Activated CD4-positive, alpha-beta T cell treated with anti-CD3 and anti-CD28 coated beads, Interleukin-2, Interleukin-6, amounts not matched to agents 100 ng/mL and 50 ng/mL, durations not matched to agents 16 hours and 8 hours (primary cell): Measurements from ENCODE around the gene MZB1.
"Not testable (repeated sequence)": the region's sequence is repeated elsewhere in the genome, so short reads cannot be mapped to it uniquely, and the experiment has no call there.

Source experiments
- DNase-seq: peaks from one replicate; pipeline ENCODE4 v3.0.0-alpha.2; 2020

The MZB1 gene

DNA sequence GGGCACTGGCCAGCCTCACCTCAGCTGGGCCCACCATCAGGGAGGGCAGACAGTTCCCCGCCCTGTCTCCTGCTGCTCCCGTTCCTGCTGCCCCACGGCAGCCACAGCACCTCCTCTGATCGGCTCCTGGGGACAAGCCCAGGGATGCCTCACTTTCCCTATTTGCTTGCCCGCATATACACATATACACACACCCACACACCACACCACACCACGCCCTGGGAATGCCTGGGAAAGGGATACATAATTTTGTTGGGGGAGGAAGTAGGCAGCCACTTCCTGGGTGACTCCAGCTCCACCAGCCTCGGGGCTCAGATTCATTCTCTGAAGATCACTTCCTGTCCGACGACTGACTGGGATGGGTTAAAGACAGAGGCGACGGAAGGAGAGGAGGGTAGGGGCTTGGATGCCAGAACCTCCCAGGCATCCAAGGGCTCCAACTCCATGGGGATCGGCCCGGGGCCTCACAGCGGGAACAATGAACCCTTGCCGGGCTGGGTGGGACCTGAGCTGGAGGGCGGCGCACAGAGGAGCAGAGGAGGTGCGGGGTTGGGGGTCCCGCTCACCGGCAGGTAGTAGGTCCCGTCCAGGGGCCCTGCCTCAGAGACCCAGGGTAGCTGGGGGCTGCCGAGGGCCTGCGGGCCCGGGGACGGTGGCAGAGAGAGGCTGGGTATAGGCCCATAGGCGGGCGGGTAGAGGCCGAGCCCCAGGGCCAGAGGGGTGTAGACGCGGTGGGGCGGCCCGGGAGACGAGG lies 2.0 kb upstream of the MZB1 start:
- DNase-seq, result peak; percentile 73

DNA sequence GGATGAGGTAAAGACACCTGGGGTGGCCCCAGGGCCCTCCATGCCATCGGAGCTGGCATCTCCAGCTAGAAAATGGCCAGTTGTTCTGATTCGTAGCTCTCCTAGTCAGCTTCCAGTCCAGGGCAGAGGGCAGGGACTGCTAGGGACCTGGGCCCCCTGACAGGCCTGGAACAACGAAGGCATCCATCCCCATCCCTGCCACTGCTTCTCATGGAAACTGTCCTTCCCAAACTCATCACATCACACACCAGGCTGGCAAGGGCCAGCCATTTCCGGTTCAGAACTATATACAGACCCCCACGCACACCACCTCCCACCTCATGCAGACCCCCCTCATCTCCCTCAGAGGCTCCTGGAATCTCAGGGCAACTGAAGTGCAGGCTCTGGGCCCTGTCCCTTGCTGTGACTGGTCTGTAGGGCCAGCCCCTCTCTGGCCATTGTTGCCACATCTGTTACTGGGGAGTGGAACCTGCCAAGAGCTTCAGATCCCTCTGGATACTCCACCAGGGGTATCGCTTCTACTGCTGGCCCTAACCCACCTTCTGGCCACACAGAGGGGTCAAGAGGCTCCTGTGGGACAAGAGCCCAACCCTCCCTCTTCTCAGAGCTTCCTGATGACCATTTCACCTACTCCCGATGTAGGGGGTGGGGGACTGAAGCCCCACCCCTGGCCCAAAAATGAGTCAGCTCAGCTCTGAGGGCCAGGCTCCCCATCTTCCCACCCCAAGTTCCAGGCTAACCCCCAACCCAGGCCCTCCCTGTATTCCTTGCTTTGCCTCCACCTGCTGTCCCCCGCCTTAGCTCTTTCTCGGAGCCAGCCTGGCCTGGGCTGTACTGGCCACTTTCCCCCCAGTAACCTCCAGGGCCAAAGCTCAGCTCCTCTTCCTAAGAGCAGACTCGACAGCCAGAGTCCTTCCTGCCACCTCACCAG lies 1.2 kb upstream of the MZB1 start:
- DNase-seq, result no peak

DNA sequence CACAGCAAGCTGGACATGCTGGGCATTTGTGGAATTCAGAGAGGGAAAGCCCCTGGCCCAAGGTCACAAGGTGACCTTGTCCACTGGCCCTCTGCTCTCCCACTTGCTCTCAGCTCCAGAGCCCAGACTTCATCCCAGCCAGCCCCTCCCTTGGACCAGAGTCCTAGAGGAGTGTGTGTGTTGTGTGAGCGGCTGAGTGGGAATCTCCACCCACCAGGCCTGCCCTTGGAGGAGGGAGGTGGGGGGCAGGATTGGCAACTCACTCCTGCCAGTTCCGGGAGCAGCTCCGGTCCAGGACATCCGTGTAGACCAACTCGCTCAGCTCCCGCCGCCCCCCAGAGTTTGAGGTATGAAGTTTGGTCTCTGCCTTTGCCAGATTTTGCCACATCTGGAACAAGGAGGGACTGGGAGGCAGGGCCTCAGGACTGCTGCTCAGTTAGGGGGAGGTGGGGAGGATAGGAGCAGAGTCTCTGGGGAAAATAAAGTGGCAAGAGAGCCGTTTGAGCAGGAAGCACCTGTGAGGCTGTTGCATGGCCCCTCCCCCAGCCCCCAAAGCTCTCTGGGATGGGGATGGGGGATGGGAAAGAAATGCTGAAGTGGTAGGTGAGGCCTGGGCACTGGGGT lies 1.4 kb downstream of the MZB1 start:
- DNase-seq, result no peak

DNA sequence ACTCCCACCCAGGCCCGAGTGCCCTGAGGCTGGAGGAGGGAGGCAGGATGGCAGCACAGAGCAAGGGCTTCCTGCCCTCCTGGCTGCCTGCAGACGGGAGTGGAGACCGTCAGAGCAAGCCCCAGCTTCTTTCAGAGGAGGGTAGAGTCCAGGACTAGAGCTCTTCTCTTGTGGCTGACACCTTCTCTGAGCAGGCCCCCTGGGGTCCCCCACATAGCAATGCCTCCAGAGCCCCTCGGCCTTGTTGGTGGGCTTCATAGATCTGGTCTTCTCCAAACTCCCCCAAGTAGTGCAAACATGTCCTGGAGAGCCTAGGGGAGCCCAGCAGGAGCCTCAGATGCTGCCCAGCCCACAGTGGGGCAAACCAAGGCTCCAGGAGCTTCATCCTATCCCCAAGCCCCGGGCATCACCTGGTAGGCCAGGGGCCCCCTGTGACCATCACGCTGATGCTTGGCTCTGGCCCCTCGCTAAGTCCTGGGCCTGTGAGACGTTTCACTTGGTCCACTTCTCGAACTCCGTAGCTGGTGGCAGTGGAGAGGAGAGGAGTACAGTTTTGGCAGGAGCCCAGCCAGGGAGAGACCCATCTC lies 2.0 kb downstream of the MZB1 start:
- no peak for DNase-seq

DNA sequence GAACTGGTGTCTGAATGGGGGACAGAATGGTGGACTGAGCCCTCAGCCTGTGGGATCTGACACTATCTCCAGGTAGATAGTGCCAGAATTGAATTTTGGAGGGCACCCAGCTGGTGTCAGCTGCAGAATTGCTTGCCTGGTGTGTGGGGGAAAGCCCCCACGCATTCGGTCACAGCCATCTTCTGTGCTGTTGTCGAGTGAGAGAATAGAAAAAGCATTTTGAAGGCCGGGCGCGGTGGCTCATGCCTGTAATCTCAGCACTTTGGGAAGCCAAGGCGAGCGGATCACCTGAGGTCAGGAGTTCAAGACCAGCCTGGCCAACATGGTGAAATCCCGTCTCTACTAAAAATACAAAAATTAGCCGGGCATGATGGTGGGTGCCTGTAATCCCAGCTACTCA lies 2.8 kb downstream of the MZB1 start:
- not testable (repeated sequence) for DNase-seq

DNA sequence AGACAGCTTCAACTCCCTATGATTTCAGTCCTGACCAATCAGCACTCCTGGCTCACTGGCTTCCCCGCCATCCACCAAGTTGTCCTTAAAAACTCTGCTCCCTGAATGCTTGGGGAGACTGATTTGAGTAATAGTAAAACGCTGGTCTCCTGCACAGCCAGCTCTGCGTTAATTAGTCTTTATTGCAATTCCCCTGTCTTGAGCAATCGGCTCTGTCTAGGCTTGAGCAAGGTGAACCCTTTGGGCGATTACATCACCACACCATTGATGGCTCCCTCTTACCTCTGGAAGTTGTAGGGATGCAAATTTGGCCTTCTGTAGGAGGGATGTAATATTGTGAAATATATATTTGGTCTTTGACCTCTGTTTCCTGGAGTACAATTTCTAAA lies 3.7 kb downstream of the MZB1 start:
- no peak for DNase-seq

DNA sequence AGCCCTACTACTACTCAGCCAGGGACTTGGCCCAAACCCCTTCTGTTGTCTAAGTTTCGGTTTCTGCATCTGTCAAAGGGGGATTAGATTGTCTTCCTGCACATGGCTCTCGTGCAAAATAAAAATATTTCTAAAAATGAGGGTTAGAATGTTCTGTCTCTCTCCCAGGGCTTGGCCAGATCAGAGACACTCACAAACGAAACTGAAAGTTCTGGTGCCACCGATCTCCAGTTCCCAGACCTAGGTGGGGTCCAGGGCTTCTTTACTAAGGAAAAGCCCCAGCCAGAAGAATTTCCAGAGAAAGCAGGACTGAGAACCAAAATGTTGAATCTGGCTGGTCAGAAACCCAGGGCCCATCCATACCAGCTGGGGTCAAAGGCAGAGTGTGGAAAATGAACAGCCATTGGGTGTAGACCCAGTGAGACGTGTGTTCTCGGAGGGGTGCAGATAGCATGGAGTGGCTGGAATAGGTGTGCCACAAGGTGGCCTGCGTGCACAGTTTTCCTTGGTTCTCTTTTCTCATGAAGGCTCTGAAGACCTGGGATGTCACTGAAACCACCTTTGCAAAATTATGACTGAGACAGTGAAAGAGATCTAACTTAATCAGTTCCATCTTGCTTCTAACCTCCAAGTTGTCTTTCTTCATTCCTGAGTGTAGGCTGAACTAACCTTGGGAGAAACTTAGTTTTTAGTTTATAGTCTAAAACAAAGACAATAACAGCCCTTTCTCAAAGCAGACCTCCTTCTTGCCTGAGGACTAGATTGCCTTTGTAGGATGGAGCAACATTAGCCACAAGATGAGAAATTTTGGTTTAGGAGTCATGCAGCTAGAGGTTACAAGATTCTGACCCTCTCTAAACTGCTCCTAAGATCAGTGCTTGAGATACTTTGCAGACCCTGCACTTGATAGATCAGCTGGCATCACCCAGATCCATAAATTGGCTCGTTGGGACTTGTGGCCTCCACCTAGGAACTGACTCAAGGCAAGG lies 4.4 kb downstream of the MZB1 start:
- DNase-seq, result no peak

DNA sequence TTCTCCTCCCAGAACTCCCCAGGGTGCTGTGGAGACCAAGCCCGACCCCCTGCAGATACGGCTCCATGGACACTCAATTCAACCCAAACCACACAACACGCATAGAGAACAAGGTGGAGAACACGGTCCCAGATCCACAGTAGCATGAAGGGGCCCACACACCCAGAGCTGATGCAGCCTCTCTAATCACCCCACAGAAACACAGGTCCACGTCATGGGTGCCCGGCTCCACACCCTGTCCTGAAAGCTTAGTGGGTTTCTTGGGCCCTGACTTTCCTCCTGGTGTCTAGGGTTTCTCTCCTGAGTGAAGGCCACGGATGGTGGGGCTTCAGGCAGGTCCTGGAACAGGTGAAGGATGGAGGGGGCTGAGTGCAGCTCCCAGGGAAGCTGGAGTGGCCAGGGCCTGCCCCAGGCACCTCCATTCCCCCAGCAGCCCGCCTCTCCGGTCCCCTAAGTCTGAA lies 5.1 kb downstream of the MZB1 start:
- no peak for DNase-seq

DNA sequence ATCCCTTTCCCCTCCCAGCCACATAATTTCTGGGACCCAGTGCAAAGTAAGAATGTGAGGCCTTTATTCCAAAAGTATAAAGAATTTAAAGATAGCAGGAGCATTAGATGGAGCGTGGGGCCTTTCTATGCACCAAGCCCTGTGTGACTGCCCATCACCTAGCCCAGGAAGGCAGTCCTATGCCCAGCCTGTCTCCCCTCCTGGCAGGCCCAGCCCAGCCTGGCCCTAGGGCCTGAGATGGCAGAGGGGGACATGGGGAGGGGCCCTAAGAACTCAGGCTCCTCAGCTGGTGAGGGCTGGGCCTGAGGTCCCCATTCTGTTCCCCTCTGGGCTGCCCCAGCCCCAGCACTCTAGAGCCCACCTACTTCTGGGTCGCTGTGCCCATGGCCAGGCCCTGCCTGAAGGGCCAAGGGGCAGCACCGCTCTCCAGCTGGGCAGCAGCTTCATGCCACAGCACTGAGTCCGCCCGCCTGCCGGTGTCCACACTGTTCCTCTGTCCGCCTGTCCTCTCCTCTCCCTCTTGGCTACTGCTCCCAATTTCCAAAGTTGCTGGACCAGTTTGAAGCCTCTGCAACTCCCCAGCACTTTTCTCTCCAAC lies 5.6 kb downstream of the MZB1 start:
- DNase-seq, result no peak

DNA sequence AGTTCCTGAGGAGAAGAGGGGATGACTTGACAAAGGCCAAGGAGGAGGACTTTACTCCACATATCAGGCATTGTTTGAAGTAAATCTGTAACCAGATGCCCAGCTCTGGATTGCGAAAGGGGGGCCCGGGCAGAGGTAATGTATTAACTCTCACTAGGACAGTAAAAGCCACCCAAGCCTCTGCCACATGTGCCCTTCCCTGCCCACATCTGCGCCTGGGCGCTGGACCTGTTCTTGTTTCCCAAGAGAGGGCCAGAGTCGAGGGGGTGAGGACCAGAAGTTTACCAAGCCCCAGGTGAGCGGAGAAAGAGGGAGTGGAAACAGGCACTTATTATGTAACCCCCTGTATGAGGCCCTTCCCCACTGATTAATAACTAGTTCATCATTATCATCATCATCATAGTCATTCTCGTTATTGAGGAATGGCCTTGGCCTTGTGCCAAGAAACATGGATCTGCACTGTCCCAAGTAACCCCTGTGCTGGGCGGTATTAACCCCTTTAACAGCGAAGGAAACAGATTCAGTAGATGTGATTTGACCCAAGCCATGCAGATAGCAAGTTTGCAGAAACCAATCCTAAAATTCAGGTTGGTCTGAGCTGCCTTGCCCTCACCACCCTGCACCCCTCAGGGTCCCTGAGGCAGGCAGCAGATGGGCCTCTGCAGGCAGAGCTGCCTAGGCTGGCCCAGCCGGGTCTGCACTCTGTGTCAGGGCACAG lies 6.3 kb downstream of the MZB1 start, which contains the start of gene SLC23A1:
TSS of gene SLC23A1 (minus strand) at position 23 of the 718 bp plus-strand sequence. CDS start 44 bp downstream, outside the sequence.
- DNase-seq, result no peak

DNA sequence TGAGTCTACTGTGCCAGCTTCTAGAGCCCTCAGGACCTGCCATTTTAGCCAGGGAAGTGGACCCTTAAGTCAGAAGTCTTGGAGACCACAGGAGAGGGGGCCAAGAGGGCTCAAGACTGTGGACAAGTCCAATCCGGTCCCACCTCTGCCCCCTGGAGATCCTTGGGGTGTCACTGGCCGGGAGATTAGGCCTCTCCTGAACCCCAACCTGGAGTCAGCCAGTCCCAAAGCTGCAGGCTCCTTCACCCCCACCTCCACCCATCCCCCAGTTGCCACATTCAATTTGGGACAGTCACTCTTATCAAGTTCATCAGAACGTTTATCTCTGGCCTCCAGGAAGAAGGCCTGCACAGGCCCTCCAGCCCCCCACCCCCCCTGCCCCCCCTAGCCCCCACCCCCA lies 6.9 kb downstream of the MZB1 start:
- no peak for DNase-seq

DNA sequence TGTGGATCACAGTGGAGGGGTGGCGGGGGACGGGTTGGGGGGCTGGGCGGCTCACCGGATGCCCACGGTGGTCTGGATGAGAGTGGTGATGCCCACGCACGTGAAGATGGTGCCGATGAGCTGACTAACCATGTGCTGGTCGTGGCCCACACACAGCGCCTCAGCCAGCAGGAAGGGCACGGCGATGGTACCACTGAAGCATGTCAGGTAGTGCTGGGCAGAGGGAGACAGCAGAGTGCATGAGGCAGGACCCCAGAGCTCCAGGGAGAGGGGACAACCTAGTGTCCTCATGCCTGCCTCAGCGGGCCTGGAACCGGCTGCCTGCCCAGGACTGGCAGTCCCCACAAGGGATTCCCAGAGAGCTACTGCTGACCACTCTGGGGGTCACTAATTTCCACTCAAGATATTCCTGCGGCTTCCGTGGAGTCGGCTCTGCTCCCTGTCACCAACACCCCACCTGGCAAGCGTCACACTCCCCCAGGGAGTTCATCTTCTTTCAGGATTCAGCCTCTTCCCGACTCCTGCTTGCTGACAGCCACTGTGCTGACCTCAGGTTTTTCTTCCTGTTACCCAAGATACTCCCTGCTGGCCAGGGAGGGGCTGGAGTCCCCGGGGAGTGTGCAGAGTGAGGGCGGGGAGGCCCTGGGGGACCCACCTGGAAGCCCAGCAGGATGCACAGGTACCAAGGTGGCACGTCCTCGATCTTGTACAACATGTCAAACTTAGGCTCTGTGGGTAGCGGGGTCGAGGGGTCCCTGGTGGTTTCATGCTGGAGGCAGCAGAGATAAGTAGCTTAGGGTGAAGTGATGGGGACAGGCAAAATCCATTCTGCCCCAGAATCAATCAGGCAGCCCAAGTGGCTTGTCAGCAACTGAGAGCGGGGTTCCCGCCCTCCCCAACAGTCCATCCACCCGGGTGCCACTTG lies 7.6 kb downstream of the MZB1 start:
- no peak for DNase-seq

DNA sequence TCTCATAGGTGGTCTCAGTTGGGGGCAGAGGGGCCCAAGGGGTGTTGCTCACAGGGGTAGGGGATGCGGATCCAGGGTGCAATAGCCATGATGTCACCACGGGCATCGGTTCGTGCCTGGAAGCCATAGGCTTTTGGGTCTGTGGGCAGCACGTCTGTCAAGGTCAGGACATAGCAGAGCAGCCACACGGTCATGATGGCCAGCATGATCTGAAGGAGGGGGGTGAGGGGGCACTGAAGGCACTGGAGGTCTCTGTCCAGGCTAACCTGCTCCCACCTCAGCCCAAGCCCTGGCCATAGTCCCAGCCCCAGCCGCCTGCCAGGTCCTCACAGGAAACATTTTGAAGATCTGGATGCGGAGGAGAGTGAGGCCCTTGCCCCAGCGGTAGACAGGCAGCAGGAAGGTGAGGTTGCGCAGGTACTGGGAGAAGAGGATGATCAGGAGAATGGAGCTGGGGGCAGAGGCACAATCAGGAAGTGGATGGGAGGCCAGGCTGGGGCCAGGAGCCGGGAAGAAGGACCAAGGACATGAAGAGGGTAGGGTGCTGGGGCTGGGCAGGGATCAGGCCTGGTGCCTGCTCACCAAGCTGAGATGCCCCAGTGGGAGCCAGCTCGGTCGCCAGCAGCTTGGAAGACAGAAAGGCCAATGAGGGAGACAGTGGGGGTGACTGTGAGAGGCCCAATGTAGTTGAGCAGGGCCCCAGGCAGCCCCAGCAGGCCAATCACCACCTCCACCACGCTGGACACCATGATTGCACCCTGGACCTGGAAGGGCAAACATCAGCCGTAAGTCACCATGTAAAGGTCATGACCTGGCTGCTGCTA lies 9.9 kb downstream of the MZB1 start:
- DNase-seq, result no peak

DNA sequence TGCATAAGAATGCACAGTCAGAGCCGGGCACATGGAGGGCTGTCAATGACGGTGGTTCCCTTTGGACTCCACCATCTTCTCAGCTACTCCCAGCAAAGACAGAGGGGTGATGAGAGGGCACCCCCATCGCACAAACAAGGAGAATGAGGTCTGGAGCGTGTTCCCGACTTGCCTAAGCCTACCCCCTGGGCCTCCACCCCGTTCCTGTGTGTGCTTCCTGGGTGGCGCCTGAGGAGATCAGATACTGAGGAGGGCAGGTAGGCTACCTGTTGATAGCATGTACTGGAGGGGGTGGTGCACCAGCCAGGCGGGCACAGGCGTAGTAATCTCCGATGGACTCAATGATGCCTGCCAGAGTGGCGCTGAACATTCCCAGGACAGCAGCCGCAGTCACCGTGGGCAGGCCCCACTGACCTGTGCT lies 10.8 kb downstream of the MZB1 start:
- no peak for DNase-seq

DNA sequence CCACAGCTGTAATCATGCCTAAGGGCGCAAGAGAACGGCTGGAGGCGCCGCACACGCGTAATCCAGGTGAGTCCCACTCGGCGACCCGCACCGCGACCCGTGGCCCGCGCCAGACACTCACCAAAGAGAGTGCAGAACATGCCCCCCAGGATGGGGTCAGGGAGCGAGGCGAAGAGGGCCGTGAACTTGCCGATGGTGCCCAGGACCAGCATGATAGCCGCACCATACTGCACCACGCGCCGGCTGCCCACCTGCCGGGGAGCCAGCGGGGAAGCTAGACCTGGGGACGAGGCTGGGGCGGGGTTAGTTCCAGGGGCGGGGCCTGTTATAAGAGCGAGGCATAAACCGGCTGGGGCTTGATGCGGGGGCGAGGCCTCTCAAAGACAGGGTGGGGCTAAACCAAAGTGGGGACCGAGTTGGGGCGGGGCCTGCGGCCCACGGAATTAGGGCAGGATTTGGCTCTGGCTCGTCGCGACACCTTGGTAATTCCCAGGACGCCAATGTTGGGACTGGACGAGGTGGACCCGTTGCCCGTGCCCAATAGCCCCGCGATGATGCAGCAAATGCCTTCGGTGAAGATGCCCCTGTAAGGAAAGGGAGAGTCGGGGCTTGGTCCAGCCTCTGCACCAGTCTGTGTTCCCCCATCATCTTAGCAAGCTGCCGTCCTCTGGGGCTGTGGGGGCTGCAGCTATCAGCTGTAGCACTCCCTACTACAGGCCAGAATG lies 11.4 kb downstream of the MZB1 start:
- DNase-seq, result no peak

DNA sequence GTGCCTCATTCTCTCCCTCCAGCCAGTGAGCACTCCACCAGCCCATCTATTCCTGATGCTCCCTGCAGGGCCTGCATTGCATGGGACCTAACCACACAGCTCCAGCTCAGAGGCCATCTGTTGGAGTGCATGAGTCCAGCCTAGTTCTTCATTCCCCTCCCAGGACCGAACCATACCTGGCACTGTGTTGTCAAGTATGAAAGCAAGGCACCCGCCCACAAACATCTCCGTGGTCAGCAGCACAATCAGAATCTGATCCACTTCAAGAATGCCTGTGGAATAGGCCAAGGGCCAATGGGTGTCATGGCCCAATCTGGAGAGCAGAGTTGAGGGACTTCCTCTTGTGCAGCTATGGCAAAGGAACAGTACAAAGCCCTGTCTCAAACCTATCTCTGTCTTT lies 12.5 kb downstream of the MZB1 start:
- no peak for DNase-seq

DNA sequence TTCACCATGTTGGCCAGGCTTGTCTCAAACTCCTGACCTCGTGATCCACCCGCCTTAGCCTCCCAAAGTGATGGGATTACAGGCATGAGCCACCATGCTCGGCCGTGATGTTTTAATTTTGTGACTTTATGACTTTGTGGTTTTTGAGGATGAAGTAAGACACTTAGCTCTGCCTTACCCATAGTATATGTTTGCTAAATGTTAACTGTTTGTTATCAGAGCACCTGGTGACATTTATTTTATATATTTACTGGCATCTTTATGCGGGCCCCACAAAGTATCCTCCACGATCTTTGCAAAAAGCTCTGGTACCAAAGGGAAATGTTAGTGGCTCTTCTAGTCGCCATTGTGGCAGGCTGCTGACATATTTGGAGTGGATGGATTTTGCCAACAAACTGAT lies 13.3 kb downstream of the MZB1 start:
- no peak for DNase-seq

DNA sequence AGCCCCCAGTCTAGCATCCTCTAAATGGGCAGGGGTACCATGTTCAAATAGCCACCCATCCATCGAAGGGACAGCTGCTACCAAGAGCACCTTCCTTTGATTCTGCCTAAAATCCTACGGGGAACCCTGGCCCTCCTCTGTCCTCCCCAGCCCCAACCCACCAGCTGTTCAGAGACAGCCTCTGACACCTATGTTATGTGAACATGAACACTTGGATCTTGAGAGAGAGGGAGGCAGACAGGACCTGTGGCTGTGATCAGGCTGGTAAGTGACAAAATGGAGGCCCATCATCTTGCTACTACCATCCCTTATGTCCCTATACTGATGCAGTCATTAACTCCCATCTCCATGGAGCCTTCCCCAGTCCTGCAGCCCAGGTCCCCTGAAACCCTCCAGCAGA lies 14.8 kb downstream of the MZB1 start:
- DNase-seq, result no peak
